Stimulated activated CD8-positive, alpha-beta memory T cell treated with anti-CD3 and anti-CD28 coated beads, Interleukin-12 subunit alpha, Interleukin-12 subunit beta, amount 100 ng/mL, for 4 hours (primary cell): Measurements from ENCODE around the gene ORC5.
A peak's percentile ranks its signal among the peaks of the same experiment; 100 is the strongest.
"Not testable (repeated sequence)": the region's sequence is repeated elsewhere in the genome, so short reads cannot be mapped to it uniquely, and the experiment has no call there.

Experiments
- DNase-seq: peaks from one replicate; pipeline ENCODE4 v3.0.0-alpha.2; 2020; ENCODE audit warnings: low read depth

The ORC5 gene

GRCh38 chr7:104207731-104208420 lies at the start of gene ORC5:
Gene ORC5 (minus strand): TSS chr7:104208013. CDS start chr7:104207904, 109 bp downstream.
- peak; percentile 68 for DNase-seq

- DNase-seq, result no peak
These were observed 47.8 kb upstream of the ORC5 start for GRCh38 chr7:104255616-104256015.

- no peak for DNase-seq
These were observed 47.4 kb upstream of the ORC5 start for GRCh38 chr7:104255194-104255593.

GRCh38 chr7:104254696-104255095 lies 46.9 kb upstream of the ORC5 start:
- no peak for DNase-seq

- DNase-seq, result no peak
These were observed 44.8 kb upstream of the ORC5 start for GRCh38 chr7:104252409-104253134.

GRCh38 chr7:104242638-104243037 lies 34.8 kb upstream of the ORC5 start:
- DNase-seq, result no peak

- no peak for DNase-seq
These were observed 33.9 kb upstream of the ORC5 start for GRCh38 chr7:104241538-104242209.

- DNase-seq, result no peak
These were observed 33.3 kb upstream of the ORC5 start for GRCh38 chr7:104241135-104241534.

- DNase-seq, result no peak
These were observed 32.6 kb upstream of the ORC5 start for GRCh38 chr7:104240401-104240800.

GRCh38 chr7:104234990-104235389 lies 27.2 kb upstream of the ORC5 start:
- DNase-seq, result not testable (repeated sequence)

GRCh38 chr7:104231054-104232046 lies 23.5 kb upstream of the ORC5 start:
- peak; percentile 6 for DNase-seq

- DNase-seq, result no peak
These were observed 22.8 kb upstream of the ORC5 start for GRCh38 chr7:104230606-104231005.

- no peak for DNase-seq
These were observed 20.6 kb upstream of the ORC5 start for GRCh38 chr7:104228442-104228841.

- DNase-seq, result no peak
These were observed 17.6 kb upstream of the ORC5 start for GRCh38 chr7:104225451-104225850.

GRCh38 chr7:104217620-104218019 lies 9.8 kb upstream of the ORC5 start:
- DNase-seq, result no peak

- DNase-seq, result no peak
These were observed 1.2 kb upstream of the ORC5 start for GRCh38 chr7:104209063-104209462.

GRCh38 chr7:104208421-104208780 lies 588 bp upstream of the ORC5 start:
- DNase-seq, result no peak

GRCh38 chr7:104207348-104207730 lies 474 bp downstream of the ORC5 start:
- DNase-seq, result no peak

- DNase-seq, result no peak
These were observed 972 bp downstream of the ORC5 start for GRCh38 chr7:104206841-104207240.

- no peak for DNase-seq
These were observed 9.0 kb downstream of the ORC5 start for GRCh38 chr7:104198673-104199278.

- DNase-seq, result no peak
These were observed 11.7 kb downstream of the ORC5 start for GRCh38 chr7:104196161-104196560.

- no peak for DNase-seq
These were observed 15.4 kb downstream of the ORC5 start for GRCh38 chr7:104192434-104192833.
